Skeletal muscle satellite cell (primary cell): ENCODE measurements around the gene CACNA1I.

Experiments used
- H3K27me3 ChIP-seq: 2 replicates; pipeline ENCODE4 v1.7.0; 2013; ENCODE audit warnings: low read length; ENCODE audit not compliant: control insufficient read depth, insufficient read depth
- H3K36me3 ChIP-seq: 2 replicates; pipeline ENCODE4 v1.7.0; 2013; ENCODE audit warnings: mild to moderate bottlenecking, control low read depth, low read length; ENCODE audit not compliant: insufficient read depth
- H3K4me1 ChIP-seq: 2 replicates; pipeline ENCODE4 v1.7.0; 2013; ENCODE audit warnings: low read length; ENCODE audit not compliant: control insufficient read depth, insufficient read depth
- H3K4me2 ChIP-seq: 2 replicates; pipeline ENCODE4 v1.7.0; 2013; ENCODE audit warnings: mild to moderate bottlenecking, low read length
- H3K4me3 ChIP-seq: 2 replicates; pipeline ENCODE4 v1.7.0; 2013; ENCODE audit warnings: low read length
- H3K9ac ChIP-seq: 2 replicates; pipeline ENCODE4 v1.7.0; 2013; ENCODE audit warnings: mild to moderate bottlenecking, low read depth, low read length, moderate library complexity
- H3K9me3 ChIP-seq: replicated peaks from 2 replicates; pipeline ENCODE4 v1.7.0; 2013; ENCODE audit warnings: mild to moderate bottlenecking, control low read depth, low read length

The CACNA1I gene

GRCh38 chr22:39622881-39623367, 52.4 kb downstream of the CACNA1I start:
- no peaks in the 10 kb centered on the region for H3K4me1 ChIP-seq

GRCh38 chr22:39623603-39624500, 53.3 kb downstream of the CACNA1I start:
- Histone ChIP-seq H3K9me3 (no peaks in the 10 kb centered on the region), H3K9ac (no peak overlapping the region), H3K36me3 (no peaks in the 10 kb centered on the region), H3K4me3 (no peak overlapping the region), H3K4me2 (no peak overlapping the region), H3K4me1 (no peaks in the 10 kb centered on the region), H3K27me3 (peaks cover 36% of the 10 kb centered on the region)

More at GRCh38 chr22:39622881-39623367, 52.4 kb downstream of the CACNA1I start:
- Histone ChIP-seq H3K9ac (no peak overlapping the region), H3K4me3 (no peak overlapping the region), H3K4me2 (no peak overlapping the region), H3K27me3 (peaks cover 30% of the 10 kb centered on the region), H3K9me3 (no peaks in the 10 kb centered on the region), H3K36me3 (no peaks in the 10 kb centered on the region)

GRCh38 chr22:39624501-39624821, 53.9 kb downstream of the CACNA1I start:
- Histone ChIP-seq H3K9ac (no peak overlapping the region), H3K4me3 (no peak overlapping the region), H3K4me2 (no peak overlapping the region), H3K9me3 (no peaks in the 10 kb centered on the region), H3K4me1 (no peaks in the 10 kb centered on the region), H3K27me3 (peaks cover 42% of the 10 kb centered on the region), H3K36me3 (no peaks in the 10 kb centered on the region)

- H3K4me3 ChIP-seq: no peak overlapping the region
- no peaks in the 10 kb centered on the region for H3K9me3 ChIP-seq
- no peaks in the 10 kb centered on the region for H3K4me1 ChIP-seq
- H3K4me2 ChIP-seq: no peak overlapping the region
- H3K27me3 ChIP-seq: peaks cover 44% of the 10 kb centered on the region
- no peaks in the 10 kb centered on the region for H3K36me3 ChIP-seq
- no peak overlapping the region for H3K9ac ChIP-seq
These were observed 55.3 kb downstream of the CACNA1I start for GRCh38 chr22:39625569-39626537.

- no peak overlapping the region for H3K4me2 ChIP-seq
- no peak overlapping the region for H3K4me3 ChIP-seq
- no peaks in the 10 kb centered on the region for H3K36me3 ChIP-seq
- peaks cover 50% of the 10 kb centered on the region for H3K27me3 ChIP-seq
- H3K9me3 ChIP-seq: no peaks in the 10 kb centered on the region
- no peak overlapping the region for H3K9ac ChIP-seq
- H3K4me1 ChIP-seq: no peaks in the 10 kb centered on the region
These were observed 56.7 kb downstream of the CACNA1I start for GRCh38 chr22:39627208-39627607.

GRCh38 chr22:39627865-39628562, 57.5 kb downstream of the CACNA1I start:
- H3K9me3 ChIP-seq: no peaks in the 10 kb centered on the region
- H3K36me3 ChIP-seq: no peaks in the 10 kb centered on the region
- H3K9ac ChIP-seq: no peak overlapping the region
- H3K4me1 ChIP-seq: no peaks in the 10 kb centered on the region
- no peak overlapping the region for H3K4me2 ChIP-seq
- no peak overlapping the region for H3K4me3 ChIP-seq
- peaks cover 50% of the 10 kb centered on the region for H3K27me3 ChIP-seq

GRCh38 chr22:39628563-39629080, 58.1 kb downstream of the CACNA1I start:
- Histone ChIP-seq H3K9me3 (no peaks in the 10 kb centered on the region), H3K9ac (no peak overlapping the region), H3K4me2 (no peak overlapping the region), H3K27me3 (peaks cover 44% of the 10 kb centered on the region), H3K4me3 (no peak overlapping the region), H3K36me3 (no peaks in the 10 kb centered on the region), H3K4me1 (no peaks in the 10 kb centered on the region)

- Histone ChIP-seq H3K36me3 (no peaks in the 10 kb centered on the region), H3K9me3 (no peaks in the 10 kb centered on the region), H3K4me1 (peaks cover 4% of the 10 kb centered on the region), H3K4me3 (no peak overlapping the region), H3K4me2 (no peak overlapping the region), H3K9ac (no peak overlapping the region), H3K27me3 (peaks cover 34% of the 10 kb centered on the region)
These were observed 59.3 kb downstream of the CACNA1I start for GRCh38 chr22:39629851-39630250.

- no peak overlapping the region for H3K9ac ChIP-seq
- no peak overlapping the region for H3K4me3 ChIP-seq
- H3K36me3 ChIP-seq: no peaks in the 10 kb centered on the region
- no peaks in the 10 kb centered on the region for H3K9me3 ChIP-seq
- H3K4me1 ChIP-seq: peaks cover 13% of the 10 kb centered on the region
- H3K4me2 ChIP-seq: no peak overlapping the region
- peaks cover 27% of the 10 kb centered on the region for H3K27me3 ChIP-seq
These were observed 60.2 kb downstream of the CACNA1I start for GRCh38 chr22:39630721-39631120.

GRCh38 chr22:39631381-39632286, 61.1 kb downstream of the CACNA1I start:
- Histone ChIP-seq H3K4me3 (no peak overlapping the region), H3K4me2 (no peak overlapping the region), H3K27me3 (peaks cover 27% of the 10 kb centered on the region), H3K9me3 (no peaks in the 10 kb centered on the region), H3K9ac (no peak overlapping the region), H3K4me1 (peaks cover 14% of the 10 kb centered on the region), H3K36me3 (no peaks in the 10 kb centered on the region)
